ENCODE results near the gene CYYR1. TPM values are rescaled to one million over a fixed set of nuclear protein-coding genes. Genes with fewer than 3 reads are reported as not detected.

CYYR1 gene
- polyA plus RNA-seq (2011; rRNA removed) (not detected in 2 replicates), polyA minus RNA-seq (2011; rRNA and poly(A)+ RNA removed) (not detected in 2 replicates)

DNA sequence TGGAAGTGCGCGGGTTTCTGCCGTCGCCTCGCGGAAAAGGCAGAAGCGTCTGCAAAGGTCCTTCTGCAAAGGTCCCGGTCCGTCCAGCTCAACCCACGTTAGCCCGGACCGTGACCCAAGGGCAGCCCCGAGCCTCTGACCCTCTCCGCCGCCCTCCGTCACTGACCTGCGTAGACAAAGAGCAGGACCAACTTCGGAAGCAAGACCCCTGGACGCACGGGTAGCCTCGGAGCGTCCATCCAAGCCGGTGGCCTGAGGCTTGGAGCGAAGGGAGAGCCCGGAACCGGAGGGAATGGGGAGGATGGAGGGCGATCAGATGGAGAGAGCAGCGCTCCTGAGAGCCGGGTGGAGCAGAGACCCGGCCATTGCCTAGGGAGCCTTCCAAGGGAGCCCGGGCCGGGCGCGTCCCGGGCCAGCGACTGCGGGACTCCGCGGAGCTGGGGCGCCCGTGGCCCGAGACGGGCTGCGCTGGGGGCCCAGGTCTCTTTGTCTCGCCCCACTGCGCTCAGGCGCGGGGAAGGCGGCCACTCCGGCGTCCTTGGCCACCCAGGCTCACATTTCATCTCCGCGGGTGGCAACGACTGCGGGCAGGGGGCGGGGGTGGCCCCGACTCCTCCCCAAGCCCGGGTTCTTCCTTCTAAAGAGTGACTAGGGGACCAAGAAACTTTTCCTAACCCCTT, at the start of gene CYYR1:
Gene CYYR1 (minus strand): TSS at position 585 of the 680 bp plus-strand sequence. CDS start 346 bp downstream, at position 239.
- Histone ChIP-seq H3K4me3 (ENCODE audit: low read depth, low read length) (peak within 1 kb of the TSS; percentile 15; the same call in 1 of the 2 replicates), H3K9me3 (ENCODE audit: control insufficient read depth, insufficient read depth, low read length) (peaks cover 6% of the 10 kb centered on the region; the same call in 1 of the 2 replicates), H3K27ac (ENCODE audit: low read depth, low read length) (no peak within 1 kb of the TSS), H3K27me3 (ENCODE audit: control insufficient read depth, insufficient read depth, low read length) (peaks cover 13% of the 10 kb centered on the region)
- TF ChIP-seq, protein P1, sequence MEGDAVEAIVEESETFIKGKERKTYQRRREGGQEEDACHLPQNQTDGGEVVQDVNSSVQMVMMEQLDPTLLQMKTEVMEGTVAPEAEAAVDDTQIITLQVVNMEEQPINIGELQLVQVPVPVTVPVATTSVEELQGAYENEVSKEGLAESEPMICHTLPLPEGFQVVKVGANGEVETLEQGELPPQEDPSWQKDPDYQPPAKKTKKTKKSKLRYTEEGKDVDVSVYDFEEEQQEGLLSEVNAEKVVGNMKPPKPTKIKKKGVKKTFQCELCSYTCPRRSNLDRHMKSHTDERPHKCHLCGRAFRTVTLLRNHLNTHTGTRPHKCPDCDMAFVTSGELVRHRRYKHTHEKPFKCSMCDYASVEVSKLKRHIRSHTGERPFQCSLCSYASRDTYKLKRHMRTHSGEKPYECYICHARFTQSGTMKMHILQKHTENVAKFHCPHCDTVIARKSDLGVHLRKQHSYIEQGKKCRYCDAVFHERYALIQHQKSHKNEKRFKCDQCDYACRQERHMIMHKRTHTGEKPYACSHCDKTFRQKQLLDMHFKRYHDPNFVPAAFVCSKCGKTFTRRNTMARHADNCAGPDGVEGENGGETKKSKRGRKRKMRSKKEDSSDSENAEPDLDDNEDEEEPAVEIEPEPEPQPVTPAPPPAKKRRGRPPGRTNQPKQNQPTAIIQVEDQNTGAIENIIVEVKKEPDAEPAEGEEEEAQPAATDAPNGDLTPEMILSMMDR (IDR thresholded peaks at IDR 0.05; ENCODE audit: low read depth, low read length) = no peak
- ChIA-PET CTCF (no interaction called here), POLR2A (no interaction called here)
- no peak for DNase-seq (ENCODE audit: low read depth, low spot score)

DNA sequence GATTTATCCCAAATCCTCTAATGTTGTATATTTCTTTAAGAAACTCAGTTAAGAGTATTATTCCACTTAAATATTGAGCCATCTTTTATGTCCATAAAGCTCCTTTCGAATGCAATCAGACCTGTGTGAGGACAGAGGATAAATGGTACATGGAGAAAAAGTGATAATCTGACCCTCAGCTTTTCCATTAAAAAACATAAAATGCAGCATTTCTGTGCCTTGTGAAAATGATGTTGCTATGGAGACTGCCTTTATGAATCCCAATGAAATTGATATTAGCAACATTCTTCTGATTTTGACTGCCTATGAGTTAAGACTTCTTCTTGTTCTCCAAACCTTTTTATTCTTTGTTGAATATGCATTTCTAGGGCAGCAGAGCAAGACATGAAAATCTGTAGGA, 44.1 kb upstream of the CYYR1 start:
- TF ChIP-seq, protein P1 (IDR thresholded peaks at IDR 0.05; ENCODE audit: low read depth, low read length) = no peak
- no peaks in the 10 kb centered on the region for H3K9me3 ChIP-seq (ENCODE audit: control insufficient read depth, insufficient read depth, low read length)
- no peak for DNase-seq (ENCODE audit: low read depth, low spot score)
- H3K4me3 ChIP-seq (ENCODE audit: low read depth, low read length) = no peak overlapping the region
- POLR2A ChIA-PET = no interaction called here
- H3K27ac ChIP-seq (ENCODE audit: low read depth, low read length) = no peak overlapping the region
- no peaks in the 10 kb centered on the region for H3K27me3 ChIP-seq (ENCODE audit: control insufficient read depth, insufficient read depth, low read length)
- CTCF ChIA-PET = no interaction called here

DNA sequence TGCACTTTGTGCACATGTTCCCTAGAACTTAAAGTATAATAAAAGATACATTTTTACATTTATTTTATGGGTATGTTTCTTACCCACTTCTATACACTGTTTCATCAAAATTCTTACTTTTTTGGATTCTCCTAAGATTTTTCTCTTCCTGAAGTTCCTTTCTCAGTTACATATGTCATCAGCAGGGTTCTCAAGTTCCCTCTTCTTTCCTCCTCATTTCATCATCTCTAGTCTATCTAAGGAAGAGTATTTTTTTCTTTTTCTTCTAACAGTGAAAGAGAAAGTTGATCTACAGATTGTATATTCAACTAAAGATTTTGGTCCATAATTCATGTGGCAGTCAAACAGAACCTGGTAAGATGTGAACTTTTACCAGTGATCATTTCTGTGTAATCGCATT, 41.2 kb upstream of the CYYR1 start:
- Histone ChIP-seq H3K27me3 (ENCODE audit: control insufficient read depth, insufficient read depth, low read length) (no peaks in the 10 kb centered on the region), H3K4me3 (ENCODE audit: low read depth, low read length) (no peak overlapping the region), H3K27ac (ENCODE audit: low read depth, low read length) (no peak overlapping the region), H3K9me3 (ENCODE audit: control insufficient read depth, insufficient read depth, low read length) (no peaks in the 10 kb centered on the region)
- TF ChIP-seq, protein P1 (IDR thresholded peaks at IDR 0.05; ENCODE audit: low read depth, low read length) = no peak
- CTCF ChIA-PET = no interaction called here
- POLR2A ChIA-PET = no interaction called here
- no peak for DNase-seq (ENCODE audit: low read depth, low spot score)

DNA sequence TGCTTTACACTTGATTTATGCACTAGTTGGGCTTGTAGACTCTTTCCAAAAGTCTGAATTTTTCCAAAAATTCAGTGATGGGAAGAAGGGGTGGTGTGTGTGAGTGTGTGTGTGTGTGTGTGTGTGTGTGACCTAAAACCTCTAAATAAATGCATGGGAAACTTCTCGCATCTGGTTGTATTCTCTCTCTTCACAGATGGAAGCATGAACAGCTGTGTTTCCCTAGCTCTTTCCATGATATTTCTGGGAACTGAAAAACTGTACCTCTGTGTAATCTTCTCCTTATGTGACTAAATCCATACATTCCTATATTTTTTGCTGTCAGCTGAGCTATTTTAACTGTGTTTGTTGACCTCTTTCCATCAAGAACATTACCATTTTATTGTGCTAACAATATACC, 26.2 kb upstream of the CYYR1 start:
- POLR2A ChIA-PET = no interaction called here
- CTCF ChIA-PET = no interaction called here

DNA sequence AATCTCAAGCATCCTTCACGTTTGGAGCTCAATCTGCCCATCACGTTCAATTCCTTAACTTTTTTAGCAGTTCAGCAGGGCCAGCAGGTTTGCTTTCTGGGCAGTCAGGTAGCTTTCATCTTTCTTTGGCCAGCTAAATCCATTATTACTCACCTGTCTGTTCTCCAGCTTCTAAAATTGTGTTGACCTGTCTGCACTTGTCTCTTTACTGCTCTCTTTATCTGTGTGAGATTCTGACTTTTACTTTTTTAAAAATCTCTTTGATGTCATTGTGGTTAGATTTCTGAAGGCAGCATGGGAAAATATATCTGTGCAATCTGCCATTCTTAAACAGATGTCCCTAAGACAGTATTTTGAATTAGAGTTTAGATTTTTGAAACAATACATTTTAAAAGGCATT, 24.9 kb upstream of the CYYR1 start:
- POLR2A ChIA-PET = no interaction called here
- H3K27ac ChIP-seq (ENCODE audit: low read depth, low read length) = no peak overlapping the region
- TF ChIP-seq, protein P1 (IDR thresholded peaks at IDR 0.05; ENCODE audit: low read depth, low read length) = no peak
- no peaks in the 10 kb centered on the region for H3K9me3 ChIP-seq (ENCODE audit: control insufficient read depth, insufficient read depth, low read length)
- CTCF ChIA-PET = no interaction called here
- no peak overlapping the region for H3K4me3 ChIP-seq (ENCODE audit: low read depth, low read length)
- H3K27me3 ChIP-seq (ENCODE audit: control insufficient read depth, insufficient read depth, low read length) = no peaks in the 10 kb centered on the region
- DNase-seq (ENCODE audit: low read depth, low spot score) = no peak

More for the DNA sequence above, 26.2 kb upstream of the CYYR1 start:
- no peaks in the 10 kb centered on the region for H3K9me3 ChIP-seq (ENCODE audit: control insufficient read depth, insufficient read depth, low read length)
- H3K27ac ChIP-seq (ENCODE audit: low read depth, low read length) = no peak overlapping the region
- H3K27me3 ChIP-seq (ENCODE audit: control insufficient read depth, insufficient read depth, low read length) = no peaks in the 10 kb centered on the region
- H3K4me3 ChIP-seq (ENCODE audit: low read depth, low read length) = no peak overlapping the region
- no peak for DNase-seq (ENCODE audit: low read depth, low spot score)
- TF ChIP-seq, protein P1 (IDR thresholded peaks at IDR 0.05; ENCODE audit: low read depth, low read length) = no peak
